Nephron (organoid): ENCODE results near the gene GRIN1.

ENCODE experiments used
- H3K27ac Mint-ChIP-seq, 3 experiments: 2 replicates each; pipeline ENCODE4 v1.8.0; 2020; ENCODE audit warnings: mixed read lengths in 3 of 3, mild to moderate bottlenecking in 2 of 3, moderate library complexity in 1 of 3
- H3K27me3 Mint-ChIP-seq: 2 replicates; pipeline ENCODE4 v1.8.0; 2021; ENCODE audit warnings: low read depth, mild to moderate bottlenecking, moderate library complexity, mixed read lengths
- H3K36me3 Mint-ChIP-seq: 2 replicates; pipeline ENCODE4 v1.8.0; 2020; ENCODE audit warnings: low read depth, mixed read lengths
- H3K4me1 Mint-ChIP-seq: 2 replicates; pipeline ENCODE4 v1.8.0; 2020; ENCODE audit warnings: mixed read lengths
- H3K4me3 Mint-ChIP-seq, 3 experiments: 2 replicates each; pipeline ENCODE4 v1.8.0; 2020; ENCODE audit warnings: mild to moderate bottlenecking in 3 of 3, mixed read lengths in 3 of 3, moderate library complexity in 2 of 3
- H3K9me3 Mint-ChIP-seq: 2 replicates; pipeline ENCODE4 v1.8.0; 2020; ENCODE audit warnings: mixed read lengths
- TF ChIP-seq, protein P1 (sequence below), 3 experiments: fragments of 200-600 bp; sonication (generic); IDR thresholded peaks; one replicate each; pipeline ENCODE4 v1.5.0; 2021; ENCODE audit warnings: antibody characterized with exemption in 3 of 3; ENCODE audit not compliant: unreplicated experiment in 3 of 3

GRIN1 gene

DNA sequence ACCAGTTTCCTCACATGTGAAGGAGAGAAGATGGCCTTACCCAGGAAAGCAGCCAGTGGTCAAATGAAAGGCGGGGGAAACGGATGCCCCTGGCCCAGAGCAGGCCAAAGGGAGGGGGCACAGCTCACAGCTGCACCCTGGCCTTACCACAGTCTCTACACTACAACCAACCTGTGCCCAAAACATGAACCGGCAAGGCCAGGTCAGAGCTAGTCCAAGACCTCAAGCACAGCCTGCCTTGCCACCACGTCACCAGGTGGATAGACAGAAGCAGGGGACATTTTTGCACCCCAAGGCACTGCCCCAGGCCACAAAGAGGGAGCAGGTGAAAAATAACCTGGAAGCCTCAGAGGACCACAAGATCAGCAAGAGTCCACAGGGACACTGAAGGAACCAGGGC, 4.5 kb downstream of the GRIN1 start:
- TF ChIP-seq, protein P1, sequence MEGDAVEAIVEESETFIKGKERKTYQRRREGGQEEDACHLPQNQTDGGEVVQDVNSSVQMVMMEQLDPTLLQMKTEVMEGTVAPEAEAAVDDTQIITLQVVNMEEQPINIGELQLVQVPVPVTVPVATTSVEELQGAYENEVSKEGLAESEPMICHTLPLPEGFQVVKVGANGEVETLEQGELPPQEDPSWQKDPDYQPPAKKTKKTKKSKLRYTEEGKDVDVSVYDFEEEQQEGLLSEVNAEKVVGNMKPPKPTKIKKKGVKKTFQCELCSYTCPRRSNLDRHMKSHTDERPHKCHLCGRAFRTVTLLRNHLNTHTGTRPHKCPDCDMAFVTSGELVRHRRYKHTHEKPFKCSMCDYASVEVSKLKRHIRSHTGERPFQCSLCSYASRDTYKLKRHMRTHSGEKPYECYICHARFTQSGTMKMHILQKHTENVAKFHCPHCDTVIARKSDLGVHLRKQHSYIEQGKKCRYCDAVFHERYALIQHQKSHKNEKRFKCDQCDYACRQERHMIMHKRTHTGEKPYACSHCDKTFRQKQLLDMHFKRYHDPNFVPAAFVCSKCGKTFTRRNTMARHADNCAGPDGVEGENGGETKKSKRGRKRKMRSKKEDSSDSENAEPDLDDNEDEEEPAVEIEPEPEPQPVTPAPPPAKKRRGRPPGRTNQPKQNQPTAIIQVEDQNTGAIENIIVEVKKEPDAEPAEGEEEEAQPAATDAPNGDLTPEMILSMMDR (IDR thresholded peaks at IDR 0.05; ENCODE audit: unreplicated experiment in 3 of 3) = no peak
- H3K4me1 Mint-ChIP-seq = no peaks in the 10 kb centered on the region
- H3K4me3 Mint-ChIP-seq = no peak overlapping the region
- no peak overlapping the region for H3K27ac Mint-ChIP-seq
- H3K27me3 Mint-ChIP-seq = peaks cover 71% of the 10 kb centered on the region
- peaks cover 2% of the 10 kb centered on the region for H3K9me3 Mint-ChIP-seq
- no peaks in the 10 kb centered on the region for H3K36me3 Mint-ChIP-seq

GRCh38 chr9:137145731-137146526, 7.0 kb downstream of the GRIN1 start:
- Mint-ChIP-seq H3K4me1 (no peaks in the 10 kb centered on the region), H3K27me3 (peaks cover 68% of the 10 kb centered on the region), H3K27ac (no peak overlapping the region), H3K36me3 (no peaks in the 10 kb centered on the region), H3K9me3 (no peaks in the 10 kb centered on the region), H3K4me3 (no peak overlapping the region)
- TF ChIP-seq, protein P1 (IDR thresholded peaks at IDR 0.05; ENCODE audit: unreplicated experiment in 3 of 3) = no peak

DNA sequence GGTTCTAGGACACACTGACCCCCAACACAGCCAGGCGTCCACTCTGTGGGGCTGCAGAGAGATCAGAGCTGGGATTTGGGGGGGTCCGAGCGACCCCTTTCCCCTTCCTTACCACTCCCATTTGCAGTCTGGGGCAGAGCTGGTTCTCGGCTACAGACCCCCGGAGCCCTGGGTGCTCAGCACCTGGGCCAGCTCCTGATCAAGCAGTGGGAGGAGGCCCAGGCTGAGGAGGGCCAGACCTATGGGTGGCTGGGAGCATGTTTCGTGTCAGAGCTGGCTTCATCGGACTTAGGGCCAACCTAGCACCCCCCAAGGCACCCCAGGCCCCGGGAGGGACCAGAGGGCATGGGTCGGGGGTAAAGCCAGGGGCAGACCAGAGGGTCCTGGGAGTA, 7.6 kb downstream of the GRIN1 start:
- no peak overlapping the region for H3K27ac Mint-ChIP-seq
- no peaks in the 10 kb centered on the region for H3K36me3 Mint-ChIP-seq
- peaks cover 66% of the 10 kb centered on the region for H3K27me3 Mint-ChIP-seq
- H3K9me3 Mint-ChIP-seq = no peaks in the 10 kb centered on the region
- no peak overlapping the region for H3K4me3 Mint-ChIP-seq
- H3K4me1 Mint-ChIP-seq = no peaks in the 10 kb centered on the region
- TF ChIP-seq, protein P1 (IDR thresholded peaks at IDR 0.05; ENCODE audit: unreplicated experiment in 3 of 3) = no peak

- no peaks in the 10 kb centered on the region for H3K9me3 Mint-ChIP-seq
- peaks cover 66% of the 10 kb centered on the region for H3K27me3 Mint-ChIP-seq
Observed at GRCh38 chr9:137147091-137147792, 8.3 kb downstream of the GRIN1 start.

GRCh38 chr9:137147793-137148160, 8.8 kb downstream of the GRIN1 start:
- H3K36me3 Mint-ChIP-seq = no peaks in the 10 kb centered on the region
- TF ChIP-seq, protein P1 (IDR thresholded peaks at IDR 0.05; ENCODE audit: unreplicated experiment in 3 of 3) = no peak
- no peaks in the 10 kb centered on the region for H3K9me3 Mint-ChIP-seq
- H3K4me3 Mint-ChIP-seq = no peak overlapping the region
- H3K27ac Mint-ChIP-seq = no peak overlapping the region
- H3K27me3 Mint-ChIP-seq = peaks cover 62% of the 10 kb centered on the region
- no peaks in the 10 kb centered on the region for H3K4me1 Mint-ChIP-seq

More at GRCh38 chr9:137147091-137147792, 8.3 kb downstream of the GRIN1 start:
- Mint-ChIP-seq H3K36me3 (no peaks in the 10 kb centered on the region), H3K27ac (no peak overlapping the region), H3K4me3 (no peak overlapping the region), H3K4me1 (no peaks in the 10 kb centered on the region)
- TF ChIP-seq, protein P1 (IDR thresholded peaks at IDR 0.05; ENCODE audit: unreplicated experiment in 3 of 3) = no peak
